Glomerular endothelial cell (primary cell): ENCODE data around the gene DAZAP2. TPM values are rescaled to one million over a fixed set of nuclear protein-coding genes. Genes with fewer than 3 reads are reported as not detected.

Source experiments
- DNase-seq: peaks from one replicate; pipeline ENCODE4 v3.0.0-alpha.2; 2011; ENCODE audit warnings: low read depth, low spot score; ENCODE audit errors: extremely low read depth
- total RNA-seq: library from RNA; depleted of rRNA; stranded (reverse); fragments of >200 nt; gene quantifications from 2 replicates; pipeline ENCODE4 v1.2.3, GENCODE V29; 2015

DAZAP2 gene, protein sequence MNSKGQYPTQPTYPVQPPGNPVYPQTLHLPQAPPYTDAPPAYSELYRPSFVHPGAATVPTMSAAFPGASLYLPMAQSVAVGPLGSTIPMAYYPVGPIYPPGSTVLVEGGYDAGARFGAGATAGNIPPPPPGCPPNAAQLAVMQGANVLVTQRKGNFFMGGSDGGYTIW
- 204 and 248 TPM in 2 replicates for total RNA-seq

DNA sequence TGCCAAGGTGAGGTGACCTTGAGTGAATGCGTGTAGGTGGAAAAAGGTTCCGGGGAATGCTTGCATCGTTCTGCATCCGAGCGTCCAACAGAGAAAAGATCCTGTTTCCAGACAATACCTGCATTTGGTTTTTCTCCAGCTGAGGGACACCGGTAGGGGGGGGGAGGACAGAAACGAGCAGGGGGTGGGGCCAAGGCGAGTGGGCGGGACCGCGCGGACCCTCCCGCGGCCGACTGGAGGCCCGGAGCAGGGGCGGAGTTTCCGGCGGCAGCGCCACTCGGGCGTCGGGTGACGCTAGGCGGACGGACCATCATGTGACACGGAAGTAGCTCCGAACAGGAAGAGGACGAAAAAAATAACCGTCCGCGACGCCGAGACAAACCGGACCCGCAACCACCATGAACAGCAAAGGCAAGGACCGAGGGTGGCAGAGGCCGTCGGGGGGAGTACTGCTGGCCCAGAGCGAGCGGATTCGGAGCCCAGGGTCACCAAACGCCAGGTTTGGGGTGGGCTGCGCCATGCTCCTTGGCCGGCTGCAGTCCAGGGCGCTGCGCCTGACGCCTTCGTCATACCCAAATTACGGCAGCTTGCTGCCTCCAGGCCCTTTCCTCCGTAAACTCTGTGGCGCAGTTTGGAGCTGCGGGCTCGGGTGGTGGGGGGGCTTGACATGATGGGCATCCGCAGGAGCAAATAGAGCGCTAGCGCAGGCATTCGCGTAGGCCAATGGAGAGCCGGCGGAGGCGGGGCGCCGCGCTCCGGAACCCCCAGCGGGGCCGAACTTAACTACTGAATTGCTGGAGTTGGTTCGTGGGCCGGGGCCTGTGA is at the start of gene DAZAP2:
DAZAP2 (plus strand) TSS at position 317 of the 825 bp plus-strand sequence; CDS start at position 399, 82 bp downstream.
- no peak for DNase-seq

DNA sequence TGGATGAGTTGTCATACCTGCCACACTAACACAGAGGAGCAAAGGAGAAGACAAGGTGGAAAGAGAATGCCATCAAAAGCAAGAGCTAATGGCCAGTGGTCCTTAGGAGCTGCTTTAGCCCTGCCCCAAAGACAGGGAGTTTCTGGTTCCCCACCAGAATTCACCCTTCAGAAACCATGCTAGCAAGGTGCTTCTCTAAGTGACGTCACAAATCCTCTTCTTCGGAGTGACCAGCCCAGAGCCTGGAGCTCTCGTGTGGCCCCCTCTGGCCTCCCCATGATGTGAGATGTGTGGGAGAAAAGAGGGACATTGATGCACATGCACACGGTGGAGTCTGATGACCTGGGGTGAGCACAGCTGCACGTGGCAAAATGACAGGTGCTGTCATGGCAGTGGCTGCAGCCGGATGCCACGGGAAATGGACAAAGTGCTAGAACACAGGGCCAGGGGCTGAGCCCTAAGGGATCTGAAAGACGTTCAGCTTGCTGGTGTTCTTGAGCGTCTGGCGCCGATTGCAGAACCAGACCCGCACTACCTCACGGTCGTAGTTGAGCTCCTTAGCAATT is 48.8 kb upstream of the DAZAP2 start:
- no peak for DNase-seq

DNA sequence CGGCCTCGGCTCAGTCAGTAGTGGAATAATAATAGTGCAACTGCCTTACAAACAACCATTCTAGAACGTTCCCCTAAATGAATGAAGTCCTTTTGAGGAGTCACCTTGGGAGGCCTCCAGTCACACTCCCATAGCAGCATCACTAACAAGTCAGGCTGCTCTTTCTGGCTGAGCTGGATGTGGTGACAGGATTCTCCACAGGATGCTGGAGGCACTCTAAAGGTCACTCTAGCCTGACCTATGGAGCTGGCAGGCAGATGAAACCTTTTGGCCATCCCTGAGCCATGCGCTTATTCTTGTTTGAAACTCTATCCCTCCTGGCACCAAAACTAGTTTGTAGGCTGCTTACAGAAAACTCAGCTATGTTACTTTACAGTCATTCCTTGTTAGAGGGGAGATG is 47.8 kb upstream of the DAZAP2 start:
- DNase-seq, result no peak

GRCh38 chr12:51191516-51192283 is 46.9 kb upstream of the DAZAP2 start:
- DNase-seq, result no peak

GRCh38 chr12:51192284-51192671 is 46.3 kb upstream of the DAZAP2 start:
- DNase-seq, result no peak

DNA sequence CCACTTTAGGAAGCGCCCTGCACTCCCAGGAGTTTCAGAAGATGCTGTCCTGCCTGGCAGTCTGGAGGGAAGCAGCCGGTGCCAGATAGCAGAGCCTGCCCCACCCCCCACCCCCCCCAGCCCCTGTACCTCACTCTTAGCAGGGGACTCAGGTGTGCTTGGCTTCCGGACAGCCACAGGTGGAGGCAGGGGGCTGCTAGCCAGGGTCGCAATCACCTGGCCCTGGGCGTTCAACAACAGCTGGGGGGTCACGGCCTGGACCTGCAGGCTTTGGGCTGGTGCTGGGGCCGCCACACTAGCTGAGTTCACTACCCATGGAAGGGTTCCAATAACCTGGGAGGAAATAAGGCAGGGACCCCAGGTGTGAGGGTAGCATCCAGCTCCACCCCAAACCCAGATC is 42.8 kb upstream of the DAZAP2 start:
- no peak for DNase-seq

DNA sequence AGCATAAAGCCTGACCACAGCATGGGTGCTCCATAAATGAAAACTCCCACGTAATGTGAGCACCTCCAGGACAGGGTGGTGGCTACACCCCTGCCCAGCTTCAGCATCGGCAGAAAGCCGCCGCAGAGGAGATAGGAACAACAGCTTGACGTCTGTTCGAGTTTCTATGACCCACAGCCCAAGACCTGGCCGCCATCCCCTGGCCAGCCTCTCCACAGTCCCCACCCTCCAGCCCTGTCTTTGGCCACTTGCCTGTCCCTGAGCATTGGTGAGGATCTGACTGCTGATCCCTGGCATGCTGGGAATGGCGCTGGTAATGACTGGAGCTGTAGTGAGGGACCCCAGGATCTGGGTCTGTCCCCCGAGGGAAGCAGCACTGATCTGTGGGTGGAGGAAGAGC is 42.1 kb upstream of the DAZAP2 start:
- no peak for DNase-seq

DNA sequence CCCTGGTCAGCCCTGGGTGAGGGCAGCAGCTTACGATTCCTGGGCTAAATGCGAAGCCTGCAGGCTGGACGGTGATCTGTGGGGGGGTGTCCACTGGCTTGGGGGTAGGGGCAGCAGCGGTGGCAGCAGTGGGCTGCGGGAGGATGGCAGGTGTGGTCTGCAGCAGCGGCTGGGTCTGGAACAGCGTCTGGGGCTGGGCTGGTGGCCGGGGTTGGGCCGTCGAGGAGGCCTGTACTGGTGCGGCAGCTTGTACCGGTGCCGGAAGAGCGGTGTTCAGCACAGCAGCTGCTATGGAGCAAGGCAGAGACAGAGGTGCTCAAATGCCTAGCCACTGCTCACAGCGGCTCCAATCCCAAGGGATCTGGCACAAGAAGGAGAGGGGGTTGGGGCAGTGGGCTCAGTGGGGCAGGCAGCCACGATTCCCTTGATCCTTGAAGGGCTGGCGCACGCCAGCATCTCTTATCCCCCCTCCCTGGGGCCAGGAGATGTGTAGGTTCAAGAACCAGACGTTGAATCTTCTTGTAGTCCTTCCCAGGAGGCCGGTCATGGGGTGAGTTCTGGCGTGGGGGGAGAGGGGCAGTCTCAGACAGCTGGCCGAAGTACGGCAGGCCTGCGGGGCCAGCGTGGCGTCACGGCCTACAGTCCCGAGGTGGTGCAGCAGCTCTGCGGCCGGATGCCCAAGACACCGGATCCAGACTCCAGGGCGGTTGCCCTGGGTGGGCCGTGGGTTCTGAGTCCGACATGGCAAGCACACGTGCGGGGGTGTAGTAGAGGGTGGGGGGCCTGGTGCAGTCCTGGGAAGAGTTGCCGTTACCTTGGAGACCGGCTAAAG is 40.7 kb upstream of the DAZAP2 start:
- DNase-seq, result no peak

DNA sequence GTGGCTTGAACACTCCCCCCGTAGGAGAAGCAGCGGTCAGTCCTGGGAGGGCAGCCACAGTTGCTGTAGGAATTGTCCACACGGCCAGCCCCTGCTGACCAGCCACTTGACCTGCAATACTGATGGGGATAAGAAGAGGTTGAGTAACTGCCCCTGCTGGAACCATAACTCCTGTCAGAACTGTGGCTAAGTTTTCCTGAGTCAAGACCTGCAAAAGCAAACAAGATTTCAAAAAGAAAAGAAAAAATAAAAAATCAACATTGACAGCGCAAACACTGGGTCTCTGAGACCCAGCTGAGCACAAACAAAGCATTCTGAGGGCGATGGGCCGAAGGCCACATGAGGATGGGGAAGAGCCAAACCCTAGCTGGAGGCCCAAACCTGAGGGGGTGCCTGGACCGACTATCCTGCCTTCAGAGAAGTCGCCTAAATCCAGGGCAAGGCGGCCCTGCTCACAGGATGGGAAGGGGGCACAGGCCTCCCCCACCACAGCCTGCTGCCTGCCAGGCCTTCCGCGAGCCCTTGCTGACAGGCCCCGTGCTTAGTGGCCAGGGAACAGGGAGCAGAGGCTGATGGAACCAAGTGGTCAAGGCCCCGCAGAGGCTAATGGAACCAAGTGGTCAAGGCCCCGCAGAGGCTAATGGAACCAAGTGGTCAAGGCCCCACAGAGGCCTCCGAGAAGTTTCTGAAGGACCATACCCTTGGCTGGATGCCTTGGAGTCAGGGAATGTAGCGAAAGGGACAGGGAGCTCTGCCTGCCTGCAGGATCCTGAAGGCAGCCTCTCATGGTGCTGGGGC is 39.9 kb upstream of the DAZAP2 start:
- DNase-seq, result no peak

GRCh38 chr12:51199366-51199945 is 39.2 kb upstream of the DAZAP2 start:
- DNase-seq, result no peak

DNA sequence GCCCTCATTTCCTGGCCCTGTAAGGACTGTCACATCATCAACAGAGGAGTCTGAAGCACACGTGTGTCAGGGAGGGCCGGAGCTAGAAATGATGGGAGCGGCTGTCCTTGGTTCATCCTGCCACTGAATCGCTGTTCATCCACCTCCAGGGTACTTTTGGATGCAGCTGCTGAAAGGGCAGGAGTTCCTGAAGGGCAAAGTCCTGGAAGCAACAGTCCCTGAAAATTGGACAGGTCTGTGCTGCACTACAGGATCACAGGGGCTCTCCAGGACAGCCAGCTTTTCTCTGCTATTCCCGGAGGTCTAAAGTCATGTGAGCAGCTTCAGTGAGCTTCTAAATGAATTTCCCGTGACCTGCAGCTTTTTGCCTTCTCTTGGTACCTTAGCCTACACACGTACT is 38.5 kb upstream of the DAZAP2 start:
- DNase-seq, result no peak

DNA sequence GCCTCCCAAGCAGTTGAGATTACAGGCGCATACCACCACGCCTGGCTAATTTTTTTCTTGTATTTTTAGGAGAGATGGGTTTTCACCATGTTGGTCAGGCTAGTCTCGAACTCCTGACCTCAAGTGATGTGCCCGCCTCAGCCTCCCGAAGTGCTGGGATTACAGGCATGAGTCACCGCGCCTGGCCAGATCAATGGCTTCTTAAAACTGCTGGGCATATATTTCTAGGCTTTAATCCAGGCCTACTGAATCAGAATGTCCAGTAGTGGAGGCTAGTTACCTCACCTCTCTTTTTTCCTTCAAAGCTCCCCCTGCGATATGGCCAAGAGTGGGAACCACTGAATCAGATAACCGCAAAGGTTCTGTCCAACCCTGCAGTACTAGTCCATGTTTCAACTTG is 37.8 kb upstream of the DAZAP2 start:
- DNase-seq, result no peak

DNA sequence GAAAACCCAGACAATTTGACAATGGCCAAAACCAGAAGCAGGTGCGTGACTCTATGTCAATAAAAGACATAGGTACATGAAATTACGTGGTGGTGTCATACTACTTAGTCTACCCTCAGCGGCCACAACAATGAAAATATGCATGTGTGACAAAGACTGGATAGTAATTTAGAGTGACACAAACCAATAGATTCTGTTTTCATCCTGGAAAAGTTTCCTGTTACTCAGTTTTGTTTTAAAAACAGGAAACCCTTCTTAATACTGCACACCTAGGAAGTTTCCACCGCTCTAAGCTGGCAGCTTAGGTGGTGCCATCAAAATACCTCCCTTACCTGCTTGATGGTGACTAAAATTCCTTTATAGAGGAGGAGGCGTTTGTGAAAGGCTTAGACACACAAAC is 35.9 kb upstream of the DAZAP2 start:
- DNase-seq, result no peak

GRCh38 chr12:51205350-51205749 is 33.3 kb upstream of the DAZAP2 start:
- no peak for DNase-seq

GRCh38 chr12:51208016-51208660 is 30.5 kb upstream of the DAZAP2 start:
- DNase-seq, result no peak

- DNase-seq, result no peak
These were observed 29.4 kb upstream of the DAZAP2 start for GRCh38 chr12:51209259-51209658.

GRCh38 chr12:51210690-51211395 is 27.8 kb upstream of the DAZAP2 start:
- DNase-seq, result no peak

DNA sequence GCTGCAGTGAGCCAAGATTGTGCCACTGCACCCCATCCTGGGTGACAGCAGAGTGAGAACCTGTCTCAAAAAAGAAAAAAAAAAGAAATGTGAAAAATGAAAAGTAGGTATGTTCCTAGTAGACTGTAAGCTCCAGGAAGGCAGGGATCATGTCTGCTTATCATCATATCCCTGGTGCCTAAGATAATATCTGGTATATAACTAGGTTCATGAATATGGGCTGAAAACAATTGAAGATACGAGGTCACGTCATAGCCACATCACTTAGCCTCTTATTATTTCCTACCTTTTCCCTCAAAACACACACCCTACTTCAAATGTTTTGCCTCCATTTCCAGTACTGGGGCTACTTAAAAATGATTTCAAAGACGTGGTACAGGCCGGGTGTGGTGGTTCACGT is 23.7 kb upstream of the DAZAP2 start:
- DNase-seq, result no peak
